K562 (cell line): ENCODE results near the gene PGGHG.

Experiments
- NONO ChIP-seq, 2 experiments: fragments of 200-400 bp in 1 of 2; fragments of 450-650 bp in 1 of 2; formaldehyde crosslinking in 1 of 2; IDR thresholded peaks; 2 replicates each; pipeline ENCODE4 v1.6.1; 2017; ENCODE audit warnings: low read depth in 2 of 2, mild to moderate bottlenecking in 2 of 2, moderate library complexity in 2 of 2, low read length in 1 of 2
- PHTF2 ChIP-seq: fragments of 250-450 bp; sonication (Bioruptor Pico); IDR thresholded peaks from 2 replicates; pipeline ENCODE4 v1.5.0; 2021; ENCODE audit warnings: mild to moderate bottlenecking
- POLR2A ChIP-seq: fragments of 450-650 bp; conservative IDR thresholded peaks from 2 replicates; pipeline ENCODE4 v1.6.1; 2016
- RAD21 ChIP-seq, 2 experiments: fragments of 250-450 bp in 1 of 2; fragments of 450-650 bp in 1 of 2; sonication (Bioruptor Pico) in 1 of 2; formaldehyde crosslinking in 1 of 2; IDR thresholded peaks in 1 of 2; conservative IDR thresholded peaks in 1 of 2; 2 replicates each; pipeline versions ENCODE4 v1.4.0 to v1.8.0; 2020 to 2022; ENCODE audit warnings: mild to moderate bottlenecking in 2 of 2, moderate library complexity in 1 of 2
- RCOR1 ChIP-seq, 2 experiments: IDR thresholded peaks; 2 replicates each; pipeline ENCODE4 v1.6.1; 2012; ENCODE audit warnings: low read depth in 2 of 2, low read length in 2 of 2, borderline replicate concordance in 1 of 2, improper control_type of control experiment in 1 of 2
- SUPT5H ChIP-seq: fragments of 450-650 bp; IDR thresholded peaks from 2 replicates; pipeline ENCODE4 v1.6.1; 2016
- TF ChIP-seq, protein P1 (sequence below): fragments of 250-450 bp; sonication (Bioruptor Pico); IDR thresholded peaks from 2 replicates; pipeline ENCODE4 v1.5.0; 2021; ENCODE audit warnings: mild to moderate bottlenecking, moderate library complexity
- TF ChIP-seq, protein P2 (sequence below), 3 experiments: IDR thresholded peaks in 2 of 3; conservative IDR thresholded peaks in 1 of 3; 2 replicates each; pipeline ENCODE4 v1.5.1; 2011 to 2012; ENCODE audit warnings: low read length in 3 of 3, mild to moderate bottlenecking in 3 of 3, control low read depth in 2 of 3, improper control_type of control experiment in 1 of 3, inconsistent platforms in 1 of 3, low read depth in 1 of 3, mixed read lengths in 1 of 3, moderate library complexity in 1 of 3; ENCODE audit not compliant: insufficient read depth in 2 of 3
- TF ChIP-seq, protein P3 (sequence below): fragments of 250-450 bp; sonication (Bioruptor Pico); IDR thresholded peaks from 2 replicates; pipeline ENCODE4 v1.4.0; 2020; ENCODE audit warnings: mild to moderate bottlenecking, moderate library complexity
- TF ChIP-seq, protein P4 (sequence below): fragments of 250-450 bp; sonication (Bioruptor Pico); IDR thresholded peaks from 2 replicates; pipeline ENCODE4 v1.8.0; 2022; ENCODE audit warnings: moderate library complexity, mild to moderate bottlenecking, inconsistent platforms

DNA sequence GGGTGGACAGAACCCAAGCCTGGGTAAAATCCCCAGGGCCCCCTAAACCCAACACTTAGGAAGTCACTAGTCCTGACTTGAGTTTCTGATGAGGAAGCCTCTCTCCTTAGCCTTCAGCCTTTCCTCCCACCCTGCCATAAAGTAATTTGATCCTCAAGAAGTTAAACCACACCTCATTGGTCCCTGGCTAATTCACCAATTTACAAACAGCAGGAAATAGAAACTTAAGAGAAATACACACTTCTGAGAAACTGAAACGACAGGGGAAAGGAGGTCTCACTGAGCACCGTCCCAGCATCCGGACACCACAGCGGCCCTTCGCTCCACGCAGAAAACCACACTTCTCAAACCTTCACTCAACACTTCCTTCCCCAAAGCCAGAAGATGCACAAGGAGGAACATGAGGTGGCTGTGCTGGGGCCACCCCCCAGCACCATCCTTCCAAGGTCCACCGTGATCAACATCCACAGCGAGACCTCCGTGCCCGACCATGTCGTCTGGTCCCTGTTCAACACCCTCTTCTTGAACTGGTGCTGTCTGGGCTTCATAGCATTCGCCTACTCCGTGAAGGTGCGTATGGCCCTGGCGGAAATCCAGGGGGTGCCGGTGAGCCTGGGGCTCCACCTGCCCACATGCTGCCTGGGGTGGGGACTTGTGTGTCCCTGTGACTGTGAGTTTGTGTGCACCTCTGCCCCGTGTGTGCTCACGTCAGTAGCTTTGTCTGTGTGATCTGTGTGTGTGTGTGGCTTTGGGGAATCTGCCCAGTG is 25.0 kb downstream of the PGGHG start, which contains the start of gene IFITM1:
- TF ChIP-seq, protein P1, sequence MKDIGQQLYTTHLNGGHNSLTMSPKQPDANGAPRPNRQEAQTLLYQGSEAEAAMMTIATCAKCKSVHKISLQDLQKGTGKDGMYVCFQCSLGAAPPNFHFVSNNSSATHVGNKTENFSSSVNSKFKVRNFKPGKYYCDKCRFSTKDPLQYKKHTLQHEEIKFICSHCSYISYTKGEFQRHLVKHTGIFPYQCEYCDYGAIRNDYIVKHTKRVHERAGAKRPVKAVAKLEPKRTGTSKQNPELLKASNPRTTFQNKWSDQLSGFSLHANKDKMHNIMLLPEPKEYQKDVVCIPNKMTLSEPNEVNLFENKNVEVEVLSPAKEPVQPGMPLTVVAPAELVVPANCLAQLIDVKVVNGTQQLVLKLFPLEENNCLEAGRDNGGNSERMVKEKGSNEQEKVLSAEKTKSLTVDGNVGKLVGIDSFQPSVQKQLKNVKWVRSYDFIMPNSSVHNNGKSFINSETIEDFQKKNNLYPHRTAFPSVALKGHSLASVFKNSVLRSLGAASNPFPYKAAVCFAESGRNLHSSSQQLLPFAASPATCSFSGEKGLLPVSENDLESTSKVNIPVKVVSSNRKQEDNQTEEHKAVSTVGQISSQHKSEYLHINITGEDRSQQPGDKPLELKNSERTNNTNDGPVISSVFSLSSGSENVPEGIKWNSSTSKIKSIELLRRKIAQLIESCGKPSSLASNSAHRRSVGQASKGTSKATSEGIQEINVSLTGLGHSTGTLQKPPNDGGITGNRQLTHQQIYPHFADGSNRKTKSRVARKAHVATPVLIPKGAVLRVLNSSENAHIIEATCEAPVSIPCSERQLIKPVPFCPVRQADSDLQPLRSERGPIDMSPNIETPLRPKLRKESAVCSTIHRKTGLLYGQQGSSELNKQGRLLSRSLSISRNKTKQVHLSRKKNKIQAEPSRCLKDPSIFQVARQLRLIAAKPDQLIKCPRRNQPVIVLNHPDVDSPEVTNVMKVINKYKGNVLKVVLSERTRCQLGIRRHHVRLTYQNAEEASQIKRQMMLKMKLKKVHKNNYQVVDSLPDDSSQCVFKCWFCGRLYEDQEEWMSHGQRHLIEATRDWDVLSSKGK = no peak
- TF ChIP-seq, protein P2, sequence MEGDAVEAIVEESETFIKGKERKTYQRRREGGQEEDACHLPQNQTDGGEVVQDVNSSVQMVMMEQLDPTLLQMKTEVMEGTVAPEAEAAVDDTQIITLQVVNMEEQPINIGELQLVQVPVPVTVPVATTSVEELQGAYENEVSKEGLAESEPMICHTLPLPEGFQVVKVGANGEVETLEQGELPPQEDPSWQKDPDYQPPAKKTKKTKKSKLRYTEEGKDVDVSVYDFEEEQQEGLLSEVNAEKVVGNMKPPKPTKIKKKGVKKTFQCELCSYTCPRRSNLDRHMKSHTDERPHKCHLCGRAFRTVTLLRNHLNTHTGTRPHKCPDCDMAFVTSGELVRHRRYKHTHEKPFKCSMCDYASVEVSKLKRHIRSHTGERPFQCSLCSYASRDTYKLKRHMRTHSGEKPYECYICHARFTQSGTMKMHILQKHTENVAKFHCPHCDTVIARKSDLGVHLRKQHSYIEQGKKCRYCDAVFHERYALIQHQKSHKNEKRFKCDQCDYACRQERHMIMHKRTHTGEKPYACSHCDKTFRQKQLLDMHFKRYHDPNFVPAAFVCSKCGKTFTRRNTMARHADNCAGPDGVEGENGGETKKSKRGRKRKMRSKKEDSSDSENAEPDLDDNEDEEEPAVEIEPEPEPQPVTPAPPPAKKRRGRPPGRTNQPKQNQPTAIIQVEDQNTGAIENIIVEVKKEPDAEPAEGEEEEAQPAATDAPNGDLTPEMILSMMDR (IDR thresholded peaks at IDR 0.05 in 2 of 3, conservative IDR thresholded peaks at IDR 0.05 in 1 of 3; ENCODE audit: insufficient read depth in 2 of 3, low read depth in 1 of 3, low read length in 3 of 3) = no peak
- TF ChIP-seq RAD21 (CRISPR knock-in tag; conservative IDR thresholded peaks at IDR 0.05 in 1 of 2, IDR thresholded peaks at IDR 0.05 in 1 of 2) (0 out of 4 replicates have a peak, but pooled peaks of 1 of the 2 experiments have one; percentile 26), RCOR1 (IDR thresholded peaks at IDR 0.05; ENCODE audit: borderline replicate concordance in 1 of 2, low read depth in 2 of 2, low read length in 2 of 2) (no peak), SUPT5H (peak; percentile 96), PHTF2 (no peak), POLR2A (peak; percentile 97), NONO (IDR thresholded peaks at IDR 0.05; ENCODE audit: low read depth in 2 of 2, low read length in 1 of 2) (no peak)
- TF ChIP-seq, protein P3, sequence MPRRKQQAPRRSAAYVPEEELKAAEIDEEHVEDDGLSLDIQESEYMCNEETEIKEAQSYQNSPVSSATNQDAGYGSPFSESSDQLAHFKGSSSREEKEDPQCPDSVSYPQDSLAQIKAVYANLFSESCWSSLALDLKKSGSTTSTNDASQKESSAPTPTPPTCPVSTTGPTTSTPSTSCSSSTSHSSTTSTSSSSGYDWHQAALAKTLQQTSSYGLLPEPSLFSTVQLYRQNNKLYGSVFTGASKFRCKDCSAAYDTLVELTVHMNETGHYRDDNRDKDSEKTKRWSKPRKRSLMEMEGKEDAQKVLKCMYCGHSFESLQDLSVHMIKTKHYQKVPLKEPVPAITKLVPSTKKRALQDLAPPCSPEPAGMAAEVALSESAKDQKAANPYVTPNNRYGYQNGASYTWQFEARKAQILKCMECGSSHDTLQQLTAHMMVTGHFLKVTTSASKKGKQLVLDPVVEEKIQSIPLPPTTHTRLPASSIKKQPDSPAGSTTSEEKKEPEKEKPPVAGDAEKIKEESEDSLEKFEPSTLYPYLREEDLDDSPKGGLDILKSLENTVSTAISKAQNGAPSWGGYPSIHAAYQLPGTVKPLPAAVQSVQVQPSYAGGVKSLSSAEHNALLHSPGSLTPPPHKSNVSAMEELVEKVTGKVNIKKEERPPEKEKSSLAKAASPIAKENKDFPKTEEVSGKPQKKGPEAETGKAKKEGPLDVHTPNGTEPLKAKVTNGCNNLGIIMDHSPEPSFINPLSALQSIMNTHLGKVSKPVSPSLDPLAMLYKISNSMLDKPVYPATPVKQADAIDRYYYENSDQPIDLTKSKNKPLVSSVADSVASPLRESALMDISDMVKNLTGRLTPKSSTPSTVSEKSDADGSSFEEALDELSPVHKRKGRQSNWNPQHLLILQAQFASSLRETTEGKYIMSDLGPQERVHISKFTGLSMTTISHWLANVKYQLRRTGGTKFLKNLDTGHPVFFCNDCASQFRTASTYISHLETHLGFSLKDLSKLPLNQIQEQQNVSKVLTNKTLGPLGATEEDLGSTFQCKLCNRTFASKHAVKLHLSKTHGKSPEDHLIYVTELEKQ (CRISPR knock-in tag) = no peak
- TF ChIP-seq, protein P4, sequence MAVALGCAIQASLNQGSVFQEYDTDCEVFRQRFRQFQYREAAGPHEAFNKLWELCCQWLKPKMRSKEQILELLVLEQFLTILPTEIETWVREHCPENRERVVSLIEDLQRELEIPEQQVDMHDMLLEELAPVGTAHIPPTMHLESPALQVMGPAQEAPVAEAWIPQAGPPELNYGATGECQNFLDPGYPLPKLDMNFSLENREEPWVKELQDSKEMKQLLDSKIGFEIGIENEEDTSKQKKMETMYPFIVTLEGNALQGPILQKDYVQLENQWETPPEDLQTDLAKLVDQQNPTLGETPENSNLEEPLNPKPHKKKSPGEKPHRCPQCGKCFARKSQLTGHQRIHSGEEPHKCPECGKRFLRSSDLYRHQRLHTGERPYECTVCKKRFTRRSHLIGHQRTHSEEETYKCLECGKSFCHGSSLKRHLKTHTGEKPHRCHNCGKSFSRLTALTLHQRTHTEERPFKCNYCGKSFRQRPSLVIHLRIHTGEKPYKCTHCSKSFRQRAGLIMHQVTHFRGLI (CRISPR knock-in tag) = no peak
